Measurements from ENCODE around the gene TSC2. TPM values are rescaled to one million over a fixed set of nuclear protein-coding genes. Genes with fewer than 3 reads are reported as not detected.
"Not testable (repeated sequence)": the region's sequence is repeated elsewhere in the genome, so short reads cannot be mapped to it uniquely, and the experiment has no call there.

Gene TSC2
- total RNA-seq, 2 experiments from 2014 or later: 88.4 to 90.1 TPM

GRCh38 chr16:2004795-2005517, 42.8 kb upstream of the TSC2 start:
- Mint-ChIP-seq H3K4me3 (no peak overlapping the region), H3K9me3 (no peaks in the 10 kb centered on the region), H3K27me3 (no peaks in the 10 kb centered on the region), H3K27ac (no peak overlapping the region), H3K4me1 (peaks cover 45% of the 10 kb centered on the region), H3K36me3 (ENCODE audit: low read depth) (peaks cover 30% of the 10 kb centered on the region)
- no peak for DNase-seq
- CTCF ChIA-PET: interaction anchor here (1.1 to 3.5 kb wide), 7 partner anchors 12 to 264 kb away, joined by 3 to 36 read pairs (median 13); partner anchors contain the start of genes TBL3 and TRAF7
- POLR2A ChIA-PET: interaction anchor here (0.6 to 4.9 kb wide), 8 partner anchors 12 to 247 kb away, joined by 3 to 27 read pairs (median 6); partner anchors contain the start of genes ECI1, GFER, NTHL1 and RPS2

- H3K4me1 Mint-ChIP-seq: peaks cover 51% of the 10 kb centered on the region
- peaks cover 32% of the 10 kb centered on the region for H3K36me3 Mint-ChIP-seq (ENCODE audit: low read depth)
- H3K9me3 Mint-ChIP-seq: no peaks in the 10 kb centered on the region
- CTCF ChIA-PET: interaction anchor here (2.4 to 3.5 kb wide), 2 partner anchors 13 to 134 kb away, joined by 31 to 36 read pairs; no protein-coding TSS in a partner anchor
- H3K4me3 Mint-ChIP-seq: no peak overlapping the region
- no peak overlapping the region for H3K27ac Mint-ChIP-seq
- DNase-seq: no peak
- POLR2A ChIA-PET: interaction anchor here (2.3 to 4.9 kb wide), 2 partner anchors 13 to 41 kb away, joined by 9 to 27 read pairs; partner anchors contain the start of gene RPS2
- H3K27me3 Mint-ChIP-seq: no peaks in the 10 kb centered on the region
Observed at GRCh38 chr16:2005646-2006045, 42.1 kb upstream of the TSC2 start.

GRCh38 chr16:2006317-2006716, 41.5 kb upstream of the TSC2 start:
- POLR2A ChIA-PET: interaction anchor here (4.9 kb wide), 1 partner anchor 13 kb away, joined by 27 read pairs; no protein-coding TSS in a partner anchor
- Mint-ChIP-seq H3K36me3 (ENCODE audit: low read depth) (peaks cover 25% of the 10 kb centered on the region), H3K4me1 (peaks cover 51% of the 10 kb centered on the region), H3K27me3 (no peaks in the 10 kb centered on the region), H3K9me3 (no peaks in the 10 kb centered on the region), H3K27ac (peak overlapping the region; percentile 62), H3K4me3 (no peak overlapping the region)
- CTCF ChIA-PET: no interaction called here
- DNase-seq: no peak

- DNase-seq: no peak
- CTCF ChIA-PET: interaction anchor here (0.7 to 2.6 kb wide), 2 partner anchors 132 to 133 kb away, joined by 3 to 12 read pairs; no protein-coding TSS in a partner anchor
- Mint-ChIP-seq H3K4me1 (peaks cover 51% of the 10 kb centered on the region), H3K36me3 (ENCODE audit: low read depth) (peaks cover 18% of the 10 kb centered on the region), H3K27me3 (no peaks in the 10 kb centered on the region), H3K4me3 (peak overlapping the region; percentile 81), H3K9me3 (no peaks in the 10 kb centered on the region), H3K27ac (peak overlapping the region; percentile 86)
- POLR2A ChIA-PET: interaction anchor here (1.2 to 4.9 kb wide), 6 partner anchors 14 to 513 kb away, joined by 3 to 27 read pairs (median 15); partner anchors contain the start of genes AMDHD2, RPS2, SYNGR3 and TBL3
Observed at GRCh38 chr16:2007081-2007836, 40.5 kb upstream of the TSC2 start.

GRCh38 chr16:2008009-2008526, 39.7 kb upstream of the TSC2 start:
- no peaks in the 10 kb centered on the region for H3K9me3 Mint-ChIP-seq
- POLR2A ChIA-PET: interaction anchor here (0.9 to 3.2 kb wide), 9 partner anchors 10 to 512 kb away, joined by 3 to 24 read pairs (median 4); partner anchors contain the start of genes AMDHD2, RPS2, SYNGR3 and TBL3
- H3K36me3 Mint-ChIP-seq (ENCODE audit: low read depth): peaks cover 15% of the 10 kb centered on the region
- peak overlapping the region; percentile 81 for H3K4me3 Mint-ChIP-seq
- CTCF ChIA-PET: interaction anchor here (0.6 to 2.6 kb wide), 3 partner anchors 61 to 132 kb away, joined by 3 to 12 read pairs (median 5); no protein-coding TSS in a partner anchor
- H3K27ac Mint-ChIP-seq: peak overlapping the region; percentile 86
- H3K27me3 Mint-ChIP-seq: no peaks in the 10 kb centered on the region
- H3K4me1 Mint-ChIP-seq: peaks cover 51% of the 10 kb centered on the region
- DNase-seq: peak; percentile 39

GRCh38 chr16:2008631-2009163, 39.1 kb upstream of the TSC2 start:
- Mint-ChIP-seq H3K4me1 (peaks cover 51% of the 10 kb centered on the region), H3K27me3 (no peaks in the 10 kb centered on the region), H3K27ac (peak overlapping the region; percentile 86), H3K36me3 (ENCODE audit: low read depth) (peaks cover 15% of the 10 kb centered on the region), H3K4me3 (peak overlapping the region; percentile 81), H3K9me3 (no peaks in the 10 kb centered on the region)
- DNase-seq: peak; percentile 47
- POLR2A ChIA-PET: interaction anchor here (0.7 to 3.2 kb wide), 14 partner anchors 8 to 512 kb away, joined by 3 to 24 read pairs (median 4); partner anchors contain the start of genes AMDHD2, RPS2, SYNGR3 and TBL3
- CTCF ChIA-PET: interaction anchor here (0.5 to 2.6 kb wide), 5 partner anchors 14 to 146 kb away, joined by 3 to 12 read pairs (median 4); partner anchors contain the start of gene TRAF7

GRCh38 chr16:2009164-2009711, 38.5 kb upstream of the TSC2 start:
- peaks cover 47% of the 10 kb centered on the region for H3K4me1 Mint-ChIP-seq
- peak overlapping the region; percentile 86 for H3K27ac Mint-ChIP-seq
- ChIA-PET POLR2A (interaction anchor here (0.7 to 3.2 kb wide), 11 partner anchors 9 to 145 kb away, joined by 3 to 24 read pairs (median 4); partner anchors contain the start of genes RPS2, SYNGR3, TBL3 and TRAF7), CTCF (interaction anchor here (0.5 to 2.6 kb wide), 4 partner anchors 13 to 146 kb away, joined by 3 to 12 read pairs (median 4); partner anchors contain the start of gene TRAF7)
- peak overlapping the region; percentile 81 for H3K4me3 Mint-ChIP-seq
- H3K9me3 Mint-ChIP-seq: no peaks in the 10 kb centered on the region
- H3K27me3 Mint-ChIP-seq: no peaks in the 10 kb centered on the region
- H3K36me3 Mint-ChIP-seq (ENCODE audit: low read depth): peaks cover 15% of the 10 kb centered on the region
- peak; percentile 30 for DNase-seq

GRCh38 chr16:2009791-2010510, 37.8 kb upstream of the TSC2 start, which contains the start of gene ZNF598:
Gene ZNF598, minus strand, starts transcription at chr16:2009821.
- H3K36me3 Mint-ChIP-seq (ENCODE audit: low read depth): peaks cover 15% of the 10 kb centered on the region
- H3K27ac Mint-ChIP-seq: peak within 1 kb of the TSS; percentile 88
- no peaks in the 10 kb centered on the region for H3K9me3 Mint-ChIP-seq
- POLR2A ChIA-PET: interaction anchor here (1.5 to 3.2 kb wide), 5 partner anchors 18 to 145 kb away, joined by 4 to 24 read pairs (median 14); partner anchors contain the start of genes RPS2, SYNGR3 and TRAF7
- peak; percentile 83 for DNase-seq
- CTCF ChIA-PET: interaction anchor here (2.6 kb wide), 1 partner anchor 131 kb away, joined by 12 read pairs; no protein-coding TSS in a partner anchor
- H3K27me3 Mint-ChIP-seq: no peaks in the 10 kb centered on the region
- H3K4me3 Mint-ChIP-seq: peak within 1 kb of the TSS; percentile 92
- peaks cover 41% of the 10 kb centered on the region for H3K4me1 Mint-ChIP-seq

- not testable (repeated sequence) for H3K27me3 Mint-ChIP-seq, H3K9me3 Mint-ChIP-seq, H3K27ac Mint-ChIP-seq, DNase-seq, H3K4me3 Mint-ChIP-seq
- peaks cover 28% of the 10 kb centered on the region for H3K4me1 Mint-ChIP-seq
- peaks cover 15% of the 10 kb centered on the region for H3K36me3 Mint-ChIP-seq (ENCODE audit: low read depth)
- CTCF ChIA-PET: interaction anchor here (1.0 to 1.9 kb wide), 3 partner anchors 11 to 129 kb away, joined by 3 to 6 read pairs (median 3); partner anchors contain the start of genes NTHL1 and TSC2
- POLR2A ChIA-PET: interaction anchor here (1.3 to 1.5 kb wide), 2 partner anchors 40 to 143 kb away, joined by 4 read pairs; partner anchors contain the start of gene TBL3
Observed at GRCh38 chr16:2011726-2012125, 36.1 kb upstream of the TSC2 start.

GRCh38 chr16:2013527-2013926, 34.3 kb upstream of the TSC2 start:
- ChIA-PET CTCF (interaction anchor here (0.6 to 1.9 kb wide), 3 partner anchors 9 to 129 kb away, joined by 5 to 6 read pairs (median 6); no protein-coding TSS in a partner anchor), POLR2A (interaction anchor here (1.6 kb wide), 1 partner anchor 34 kb away, joined by 4 read pairs; the partner anchor contains the start of genes NTHL1 and TSC2)
- DNase-seq: no peak
- Mint-ChIP-seq H3K36me3 (ENCODE audit: low read depth) (peaks cover 6% of the 10 kb centered on the region), H3K9me3 (no peaks in the 10 kb centered on the region), H3K4me1 (peaks cover 10% of the 10 kb centered on the region), H3K4me3 (no peak overlapping the region), H3K27ac (no peak overlapping the region), H3K27me3 (peaks cover 3% of the 10 kb centered on the region)

All from activated CD4-positive, alpha-beta memory T cell treated with anti-CD3 and anti-CD28 coated beads, Interleukin-2, amount 10 ng/mL, durations not matched to agents 7 days and 5 days (primary cell).